Panc1 (cell line): ENCODE results near the gene SUGCT. TPM values are rescaled to one million over a fixed set of nuclear protein-coding genes. Genes with fewer than 3 reads are reported as not detected.
A peak's percentile ranks its signal among the peaks of the same experiment; 100 is the strongest.

Experiments
- ATAC-seq: fragments of 200-7000 bp; cut with Tn5 transposase; 2 replicates; pipeline ENCODE4 v1.9.1; 2020; ENCODE audit warnings: mild to moderate bottlenecking, moderate library complexity
- BruUV-seq: library from RNA; stranded (reverse); fragments of 400-500 nt; replicated peaks from 2 replicates; lab custom pipeline; 2021; lab: Mats Ljungman, UMichigan
- CTCF ChIA-PET: fragments of 300-600 bp; sonication (Branson Sonifier 250); formaldehyde crosslinking; loops from one replicate; lab custom pipeline; 2022; ENCODE audit warnings: antibody characterized with exemption; lab: Charles Lee
- POLR2A ChIA-PET: fragments of 300-600 bp; sonication (Branson Sonifier 250); formaldehyde crosslinking; loops from one replicate; lab custom pipeline; 2022; ENCODE audit warnings: antibody characterized with exemption; lab: Charles Lee
- DNase-seq: peaks from one replicate; pipeline ENCODE4 v3.0.0-alpha.2; 2010; ENCODE audit warnings: low read depth, low spot score
- H3K27ac ChIP-seq: 2 replicates; pipeline ENCODE4 v1.5.1; 2011; ENCODE audit warnings: mild to moderate bottlenecking, low read length, inconsistent platforms
- H3K27me3 ChIP-seq: fragments of 200-500 bp; sonication (Bioruptor generic); 2 replicates; pipeline ENCODE4 v1.6.0; 2014; ENCODE audit warnings: low read length, inconsistent platforms; ENCODE audit not compliant: control insufficient read depth, insufficient read depth
- H3K36me3 ChIP-seq: fragments of 200-500 bp; sonication (Bioruptor generic); 2 replicates; pipeline ENCODE4 v1.5.1; 2014; ENCODE audit warnings: inconsistent platforms, mild to moderate bottlenecking, low read length, moderate library complexity; ENCODE audit not compliant: control insufficient read depth, insufficient read depth
- H3K4me1 ChIP-seq: 2 replicates; pipeline ENCODE4 v1.5.1; 2011; ENCODE audit warnings: inconsistent platforms, mild to moderate bottlenecking, low read length, moderate library complexity; ENCODE audit not compliant: control insufficient read depth, insufficient read depth
- H3K4me3 ChIP-seq, 2 experiments: 2 replicates each; pipeline ENCODE4 v1.5.1; 2011 to 2012; ENCODE audit warnings: low read depth in 2 of 2, low read length in 2 of 2, mild to moderate bottlenecking in 2 of 2, inconsistent platforms in 1 of 2, moderate library complexity in 1 of 2
- H3K9me3 ChIP-seq: fragments of 200-500 bp; sonication (Bioruptor generic); 2 replicates; pipeline ENCODE4 v1.5.1; 2014; ENCODE audit warnings: low read depth, mild to moderate bottlenecking, inconsistent platforms, low read length, moderate library complexity; ENCODE audit not compliant: control insufficient read depth, insufficient read depth
- CTCF ChIP-seq: fragments of 450-650 bp; IDR thresholded peaks from 2 replicates; pipeline ENCODE4 v1.5.1; 2017; ENCODE audit warnings: mild to moderate bottlenecking
- POLR2AphosphoS5 ChIP-seq: IDR thresholded peaks from 2 replicates; pipeline ENCODE4 v1.6.1; 2012; ENCODE audit warnings: mild to moderate bottlenecking, low read depth, low read length, moderate library complexity
- REST ChIP-seq, 2 experiments: IDR thresholded peaks; 2 replicates each; pipeline ENCODE4 v1.6.1; 2011 to 2012; ENCODE audit warnings: low read depth in 2 of 2, control low read depth in 1 of 2, low read length in 1 of 2, mild to moderate bottlenecking in 1 of 2, moderate library complexity in 1 of 2; ENCODE audit not compliant: insufficient read depth in 1 of 2
- SIN3A ChIP-seq: IDR thresholded peaks from 2 replicates; pipeline ENCODE4 v1.6.1; 2012; ENCODE audit warnings: low read depth, mild to moderate bottlenecking, low read length, moderate library complexity, borderline replicate concordance; ENCODE audit not compliant: insufficient read depth
- TCF7L2 ChIP-seq: IDR thresholded peaks from 2 replicates; pipeline ENCODE4 v1.6.1; 2011; ENCODE audit warnings: mild to moderate bottlenecking, low read depth, low read length, inconsistent platforms
- in situ Hi-C: cut with HindIII; loops from 2 replicates; pipeline ENCODE4 v1.10.0; 2016; ENCODE audit warnings: low sequenced_read_pairs, low pct_unique_long_range_greater_than_20kb
- intact Hi-C: fragments of 100-400 bp; cut with micrococcal nuclease; formaldehyde crosslinking; loops from one replicate; pipeline ENCODE4 v1.10.0; 2022; ENCODE audit not compliant: unreplicated experiment
- total RNA-seq: library from RNA; stranded (reverse); gene quantifications from one replicate; pipeline ENCODE4 v1.2.1, GENCODE V29; 2021; ENCODE audit not compliant: unreplicated experiment

Gene SUGCT
- total RNA-seq, 1 experiment from 2014 or later: 3.1 TPM

- intact Hi-C loops: no loop called here
- ChIA-PET POLR2A (no interaction called here), CTCF (no interaction called here)
- ATAC-seq (no peak), DNase-seq (no peak)
- Histone ChIP-seq H3K36me3 (no peaks in the 10 kb centered on the region), H3K4me1 (no peaks in the 10 kb centered on the region), H3K4me3 (no peak overlapping the region), H3K27me3 (no peaks in the 10 kb centered on the region), H3K9me3 (no peaks in the 10 kb centered on the region), H3K27ac (no peak overlapping the region)
- TF ChIP-seq REST (IDR thresholded peaks at IDR 0.05; ENCODE audit: insufficient read depth in 1 of 2, low read depth in 2 of 2, low read length in 1 of 2) (no peak), POLR2AphosphoS5 (no peak), TCF7L2 (no peak), SIN3A (no peak), CTCF (no peak)
- BruUV-seq: no TSS peak
- in situ Hi-C loops: no loop called here
These were observed 626.2 kb downstream of the SUGCT start for GRCh38 chr7:40760987-40761386.

GRCh38 chr7:40761762-40762560 lies 627.2 kb downstream of the SUGCT start:
- POLR2A ChIA-PET: interaction anchor here (0.5 kb wide), 1 partner anchor 1380 kb away, joined by 4 read pairs; no protein-coding TSS in a partner anchor
- Histone ChIP-seq H3K9me3 (no peaks in the 10 kb centered on the region), H3K4me3 (no peak overlapping the region), H3K27me3 (no peaks in the 10 kb centered on the region), H3K27ac (no peak overlapping the region), H3K36me3 (no peaks in the 10 kb centered on the region), H3K4me1 (no peaks in the 10 kb centered on the region)
- in situ Hi-C loops: no loop called here
- BruUV-seq: no TSS peak
- CTCF ChIA-PET: interaction anchor here (0.5 to 1.3 kb wide), 2 partner anchors 943 to 999 kb away, joined by 4 to 7 read pairs; no protein-coding TSS in a partner anchor
- intact Hi-C loops: no loop called here
- DNase-seq: no peak
- no peak for TF ChIP-seq TCF7L2
- no peak for TF ChIP-seq REST (IDR thresholded peaks at IDR 0.05; ENCODE audit: insufficient read depth in 1 of 2, low read depth in 2 of 2, low read length in 1 of 2)
- peak; percentile 51 for TF ChIP-seq CTCF
- no peak for TF ChIP-seq SIN3A
- no peak for ATAC-seq
